Astrocyte (in vitro differentiated cells and primary cell): ENCODE measurements around the gene GRIK3. TPM values are rescaled to one million over a fixed set of nuclear protein-coding genes. Genes with fewer than 3 reads are reported as not detected.

Experiments
- DNase-seq: peaks from one replicate; pipeline ENCODE4 v3.0.0-alpha.2; 2010; ENCODE audit warnings: low read depth
- FAIRE-seq: peaks from 2 replicates; lab custom pipeline; 2011; peaks lifted over from hg19 to GRCh38; lab: Jason Lieb, UNC
- H2AFZ ChIP-seq: 2 replicates; pipeline ENCODE4 v1.6.0; 2012; ENCODE audit warnings: low read depth, low read length, inconsistent platforms
- H3K27ac ChIP-seq: 2 replicates; pipeline ENCODE4 v1.5.1; 2011; ENCODE audit warnings: low read depth, low read length, inconsistent platforms
- H3K27me3 ChIP-seq: 2 replicates; pipeline ENCODE4 v1.6.0; 2011; ENCODE audit warnings: low read length, inconsistent platforms; ENCODE audit not compliant: insufficient read depth
- H3K36me3 ChIP-seq: 2 replicates; pipeline ENCODE4 v1.5.1; 2011; ENCODE audit warnings: low read length, inconsistent platforms; ENCODE audit not compliant: insufficient read depth
- H3K4me1 ChIP-seq: 2 replicates; pipeline ENCODE4 v1.5.1; 2011; ENCODE audit warnings: low read length, inconsistent platforms; ENCODE audit not compliant: insufficient read depth
- H3K4me2 ChIP-seq: 2 replicates; pipeline ENCODE4 v1.6.0; 2012; ENCODE audit warnings: low read length, inconsistent platforms
- H3K4me3 ChIP-seq: 2 replicates; pipeline ENCODE4 v1.5.1; 2011; ENCODE audit warnings: low read depth, mild to moderate bottlenecking, low read length, inconsistent platforms; ENCODE audit not compliant: insufficient read depth
- H3K79me2 ChIP-seq: 2 replicates; pipeline ENCODE4 v1.6.0; 2012; ENCODE audit warnings: mild to moderate bottlenecking, low read length, inconsistent platforms; ENCODE audit not compliant: insufficient read depth
- H3K9ac ChIP-seq: 2 replicates; pipeline ENCODE4 v1.6.0; 2012; ENCODE audit warnings: mild to moderate bottlenecking, low read length, inconsistent platforms
- H3K9me3 ChIP-seq: 2 replicates; pipeline ENCODE4 v1.5.1; 2012; ENCODE audit warnings: low read depth, mild to moderate bottlenecking, low read length, inconsistent platforms; ENCODE audit not compliant: insufficient read depth
- H4K20me1 ChIP-seq: 2 replicates; pipeline ENCODE4 v1.6.0; 2012; ENCODE audit warnings: low read length, inconsistent platforms; ENCODE audit not compliant: insufficient read depth
- H3K27ac Mint-ChIP-seq: one replicate; pipeline ENCODE4 v1.8.0; 2021; ENCODE audit warnings: mild to moderate bottlenecking, mixed read lengths; ENCODE audit not compliant: unreplicated experiment
- H3K27me3 Mint-ChIP-seq: one replicate; pipeline ENCODE4 v1.8.0; 2021; ENCODE audit warnings: low read depth, mixed read lengths; ENCODE audit not compliant: unreplicated experiment
- H3K36me3 Mint-ChIP-seq: one replicate; pipeline ENCODE4 v1.8.0; 2021; ENCODE audit warnings: low read depth, mixed read lengths; ENCODE audit not compliant: unreplicated experiment
- H3K4me1 Mint-ChIP-seq: one replicate; pipeline ENCODE4 v1.8.0; 2021; ENCODE audit warnings: low read depth, mixed read lengths; ENCODE audit not compliant: unreplicated experiment
- H3K4me3 Mint-ChIP-seq: one replicate; pipeline ENCODE4 v1.8.0; 2021; ENCODE audit warnings: mild to moderate bottlenecking, moderate library complexity, mixed read lengths; ENCODE audit not compliant: unreplicated experiment
- H3K9me3 Mint-ChIP-seq: one replicate; pipeline ENCODE4 v1.8.0; 2021; ENCODE audit warnings: mild to moderate bottlenecking, mixed read lengths; ENCODE audit not compliant: unreplicated experiment
- EZH2 ChIP-seq: IDR thresholded peaks from 2 replicates; pipeline ENCODE4 v1.6.1; 2012; ENCODE audit warnings: mild to moderate bottlenecking, low read length, inconsistent platforms; ENCODE audit not compliant: insufficient read depth
- total RNA-seq: library from RNA; stranded (reverse); gene quantifications from 2 replicates; pipeline ENCODE4 v1.2.1, GENCODE V29; 2021
- TF ChIP-seq, protein P1 (sequence below): IDR thresholded peaks from 2 replicates; pipeline ENCODE4 v1.5.1; 2011; ENCODE audit warnings: low read depth, mild to moderate bottlenecking, inconsistent platforms, low read length, moderate library complexity; ENCODE audit not compliant: insufficient read depth

GRIK3 gene
- total RNA-seq, 1 donor from 2014 or later: 0.16 TPM

DNA sequence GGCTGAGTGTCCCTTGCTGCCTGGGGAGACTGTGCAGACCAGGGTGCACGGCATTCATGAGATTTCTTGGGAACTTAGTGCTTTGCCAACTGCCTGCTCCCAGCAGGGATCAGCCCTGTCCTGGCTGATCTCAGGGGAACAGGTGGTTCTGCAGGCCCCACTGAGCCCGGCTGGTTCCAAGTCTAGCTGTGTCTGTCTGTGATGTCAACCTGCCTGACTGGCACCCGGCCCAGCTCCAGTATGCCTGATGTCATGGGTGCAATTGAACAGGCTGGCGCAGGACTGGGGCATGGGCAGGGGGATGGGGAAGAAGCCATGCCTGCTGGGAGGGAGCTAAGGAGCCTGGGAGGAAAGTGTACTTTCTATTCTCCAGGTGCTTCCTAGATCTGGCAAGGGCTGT, 227.1 kb downstream of the GRIK3 start:
- H3K36me3 Mint-ChIP-seq: no peaks in the 10 kb centered on the region
- Histone ChIP-seq H3K27ac (no peak overlapping the region), H3K9me3 (peaks cover 2% of the 10 kb centered on the region), H3K4me1 (no peaks in the 10 kb centered on the region), H3K9ac (no peak overlapping the region), H3K36me3 (no peaks in the 10 kb centered on the region), H2AFZ (no peak overlapping the region), H4K20me1 (no peaks in the 10 kb centered on the region), H3K4me2 (no peak overlapping the region), H3K27me3 (no peaks in the 10 kb centered on the region), H3K4me3 (no peak overlapping the region), H3K79me2 (no peaks in the 10 kb centered on the region)
- FAIRE-seq: no peak
- H3K4me1 Mint-ChIP-seq: no peaks in the 10 kb centered on the region
- H3K4me3 Mint-ChIP-seq: no peak overlapping the region
- peaks cover 39% of the 10 kb centered on the region for H3K27me3 Mint-ChIP-seq
- no peak overlapping the region for H3K27ac Mint-ChIP-seq
- H3K9me3 Mint-ChIP-seq: no peaks in the 10 kb centered on the region
- TF ChIP-seq EZH2: no peak
- TF ChIP-seq, protein P1, sequence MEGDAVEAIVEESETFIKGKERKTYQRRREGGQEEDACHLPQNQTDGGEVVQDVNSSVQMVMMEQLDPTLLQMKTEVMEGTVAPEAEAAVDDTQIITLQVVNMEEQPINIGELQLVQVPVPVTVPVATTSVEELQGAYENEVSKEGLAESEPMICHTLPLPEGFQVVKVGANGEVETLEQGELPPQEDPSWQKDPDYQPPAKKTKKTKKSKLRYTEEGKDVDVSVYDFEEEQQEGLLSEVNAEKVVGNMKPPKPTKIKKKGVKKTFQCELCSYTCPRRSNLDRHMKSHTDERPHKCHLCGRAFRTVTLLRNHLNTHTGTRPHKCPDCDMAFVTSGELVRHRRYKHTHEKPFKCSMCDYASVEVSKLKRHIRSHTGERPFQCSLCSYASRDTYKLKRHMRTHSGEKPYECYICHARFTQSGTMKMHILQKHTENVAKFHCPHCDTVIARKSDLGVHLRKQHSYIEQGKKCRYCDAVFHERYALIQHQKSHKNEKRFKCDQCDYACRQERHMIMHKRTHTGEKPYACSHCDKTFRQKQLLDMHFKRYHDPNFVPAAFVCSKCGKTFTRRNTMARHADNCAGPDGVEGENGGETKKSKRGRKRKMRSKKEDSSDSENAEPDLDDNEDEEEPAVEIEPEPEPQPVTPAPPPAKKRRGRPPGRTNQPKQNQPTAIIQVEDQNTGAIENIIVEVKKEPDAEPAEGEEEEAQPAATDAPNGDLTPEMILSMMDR: no peak
- DNase-seq: no peak

DNA sequence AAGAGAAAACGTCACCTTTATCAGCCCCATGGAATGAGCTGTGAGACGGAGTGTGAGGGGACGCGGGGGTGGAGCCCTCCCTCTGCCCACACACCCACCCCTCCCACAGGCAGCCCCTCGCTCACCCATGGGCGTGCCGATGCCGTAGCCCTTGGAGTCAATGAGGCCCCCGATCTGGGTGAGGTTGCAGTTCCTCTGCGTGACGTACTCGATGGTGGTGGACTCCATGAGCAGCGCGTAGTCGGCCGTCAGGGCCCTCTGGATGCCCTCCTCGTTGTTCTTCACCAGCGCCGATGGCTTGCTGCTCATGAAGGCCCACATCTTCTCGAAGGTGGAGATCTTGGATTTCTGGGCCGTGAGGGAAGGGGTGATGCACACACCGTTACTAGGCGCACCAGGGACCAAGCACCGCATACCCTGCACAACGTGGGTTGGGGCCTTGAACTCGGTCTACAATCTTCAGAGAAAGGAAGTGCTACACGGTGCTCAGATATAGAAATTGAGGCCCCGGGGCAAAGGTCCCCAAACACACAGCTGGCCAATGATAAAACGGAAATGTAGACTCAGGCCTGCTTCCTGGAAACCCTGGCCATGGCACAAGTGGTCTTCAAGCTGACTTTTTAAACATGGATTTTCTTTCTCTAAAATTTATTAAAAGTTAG, 228.2 kb downstream of the GRIK3 start:
- Histone ChIP-seq H3K27ac (no peak overlapping the region), H3K27me3 (no peaks in the 10 kb centered on the region), H3K36me3 (no peaks in the 10 kb centered on the region), H3K4me2 (no peak overlapping the region), H3K4me3 (no peak overlapping the region), H4K20me1 (no peaks in the 10 kb centered on the region), H3K4me1 (no peaks in the 10 kb centered on the region), H3K9me3 (peaks cover 2% of the 10 kb centered on the region), H3K9ac (no peak overlapping the region), H2AFZ (no peak overlapping the region), H3K79me2 (no peaks in the 10 kb centered on the region)
- no peak overlapping the region for H3K4me3 Mint-ChIP-seq
- TF ChIP-seq, protein P1: no peak
- no peak for TF ChIP-seq EZH2
- H3K36me3 Mint-ChIP-seq: no peaks in the 10 kb centered on the region
- H3K27ac Mint-ChIP-seq: no peak overlapping the region
- no peaks in the 10 kb centered on the region for H3K4me1 Mint-ChIP-seq
- DNase-seq (no peak), FAIRE-seq (no peak)
- H3K27me3 Mint-ChIP-seq: peaks cover 45% of the 10 kb centered on the region
- H3K9me3 Mint-ChIP-seq: no peaks in the 10 kb centered on the region

DNA sequence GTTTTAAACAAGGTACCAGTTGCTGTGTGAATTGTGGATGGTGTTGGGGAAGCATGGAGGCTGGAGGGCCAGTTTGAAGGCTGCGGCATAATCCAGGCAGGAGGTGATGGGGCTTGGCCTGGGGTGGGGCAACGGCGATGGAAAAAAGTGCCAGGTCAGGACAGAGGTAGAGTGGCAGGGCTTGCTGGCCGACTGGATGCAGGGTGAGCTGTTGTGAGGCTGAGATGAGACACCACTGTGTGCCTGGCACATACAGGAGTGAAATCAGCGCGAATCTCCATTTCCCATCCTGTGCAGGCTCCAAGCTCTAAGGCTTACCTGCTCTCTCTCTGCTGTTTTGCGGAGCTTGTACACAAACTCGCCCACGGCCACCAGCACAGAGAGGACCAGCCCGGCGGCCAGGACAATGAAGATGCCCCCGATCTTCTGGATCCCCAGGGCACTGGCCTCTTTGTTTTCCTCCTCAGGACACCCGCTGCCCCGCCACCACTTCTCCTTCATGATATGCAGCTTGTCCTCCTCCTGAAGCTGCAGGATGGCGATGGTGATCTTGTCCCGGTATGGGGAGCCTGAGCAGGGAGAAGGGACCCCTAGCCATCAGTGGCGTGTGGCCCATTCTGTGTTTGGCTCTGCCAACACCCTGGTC, 229.5 kb downstream of the GRIK3 start:
- Histone ChIP-seq H3K4me1 (no peaks in the 10 kb centered on the region), H3K27me3 (no peaks in the 10 kb centered on the region), H3K79me2 (no peaks in the 10 kb centered on the region), H4K20me1 (no peaks in the 10 kb centered on the region), H3K36me3 (no peaks in the 10 kb centered on the region), H3K9ac (no peak overlapping the region), H3K4me2 (no peak overlapping the region), H3K9me3 (peaks cover 2% of the 10 kb centered on the region), H3K27ac (no peak overlapping the region), H3K4me3 (no peak overlapping the region), H2AFZ (no peak overlapping the region)
- H3K27ac Mint-ChIP-seq: no peak overlapping the region
- H3K4me3 Mint-ChIP-seq: peak overlapping the region; percentile 24
- no peak for TF ChIP-seq EZH2
- TF ChIP-seq, protein P1: no peak
- peaks cover 44% of the 10 kb centered on the region for H3K27me3 Mint-ChIP-seq
- H3K36me3 Mint-ChIP-seq: no peaks in the 10 kb centered on the region
- no peaks in the 10 kb centered on the region for H3K9me3 Mint-ChIP-seq
- no peak for DNase-seq
- no peak for FAIRE-seq
- no peaks in the 10 kb centered on the region for H3K4me1 Mint-ChIP-seq
